Measurements from ENCODE around the gene PDE6B.

DNA sequence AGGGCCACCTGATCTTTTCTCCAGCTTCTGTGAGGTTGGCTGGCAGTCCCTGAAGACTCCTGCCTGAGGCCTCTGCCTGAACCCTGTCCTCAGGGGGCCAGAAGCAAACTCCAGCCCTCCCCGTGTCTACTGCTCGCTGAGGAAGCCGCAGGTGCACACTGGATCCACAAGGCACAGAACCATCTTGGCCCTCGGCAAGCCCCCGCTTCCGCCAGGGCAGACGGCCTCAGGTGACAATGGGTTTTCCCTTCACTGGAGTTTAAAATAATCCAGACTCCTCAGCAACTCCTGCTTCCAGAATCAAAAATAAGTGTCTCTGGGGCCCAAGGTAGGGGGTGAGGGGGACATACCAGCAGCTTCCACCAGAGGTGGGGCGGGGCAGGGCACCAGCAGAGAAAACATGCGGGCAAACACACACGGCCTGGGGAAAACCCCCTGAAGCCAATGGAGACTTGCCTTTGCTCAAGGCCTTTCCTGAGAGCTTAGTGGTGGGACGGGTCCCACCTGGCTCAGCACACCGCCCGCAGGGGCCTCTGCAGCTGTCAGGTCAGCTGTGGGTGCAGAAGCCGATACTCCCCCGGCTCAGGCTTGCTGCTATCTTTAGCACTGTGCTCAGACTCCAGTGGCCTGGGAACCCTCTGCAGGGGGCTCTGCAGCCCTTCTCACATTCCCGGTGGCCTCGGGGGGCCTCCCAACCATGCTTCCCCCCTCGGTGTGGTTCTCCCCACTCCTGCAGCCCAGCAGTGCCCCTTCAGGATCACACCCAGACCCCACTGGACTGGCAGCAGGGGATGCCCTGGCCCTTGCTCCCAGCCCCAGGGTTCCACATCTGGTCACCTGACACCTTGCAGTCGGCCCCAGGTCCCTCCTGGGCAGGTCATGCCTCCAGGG lies 50.9 kb downstream of the PDE6B start:
- TF ChIP-seq, protein P1, sequence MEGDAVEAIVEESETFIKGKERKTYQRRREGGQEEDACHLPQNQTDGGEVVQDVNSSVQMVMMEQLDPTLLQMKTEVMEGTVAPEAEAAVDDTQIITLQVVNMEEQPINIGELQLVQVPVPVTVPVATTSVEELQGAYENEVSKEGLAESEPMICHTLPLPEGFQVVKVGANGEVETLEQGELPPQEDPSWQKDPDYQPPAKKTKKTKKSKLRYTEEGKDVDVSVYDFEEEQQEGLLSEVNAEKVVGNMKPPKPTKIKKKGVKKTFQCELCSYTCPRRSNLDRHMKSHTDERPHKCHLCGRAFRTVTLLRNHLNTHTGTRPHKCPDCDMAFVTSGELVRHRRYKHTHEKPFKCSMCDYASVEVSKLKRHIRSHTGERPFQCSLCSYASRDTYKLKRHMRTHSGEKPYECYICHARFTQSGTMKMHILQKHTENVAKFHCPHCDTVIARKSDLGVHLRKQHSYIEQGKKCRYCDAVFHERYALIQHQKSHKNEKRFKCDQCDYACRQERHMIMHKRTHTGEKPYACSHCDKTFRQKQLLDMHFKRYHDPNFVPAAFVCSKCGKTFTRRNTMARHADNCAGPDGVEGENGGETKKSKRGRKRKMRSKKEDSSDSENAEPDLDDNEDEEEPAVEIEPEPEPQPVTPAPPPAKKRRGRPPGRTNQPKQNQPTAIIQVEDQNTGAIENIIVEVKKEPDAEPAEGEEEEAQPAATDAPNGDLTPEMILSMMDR (IDR thresholded peaks at IDR 0.05), result no peak
- no peak for TF ChIP-seq ZFX (IDR thresholded peaks at IDR 0.05; ENCODE audit: borderline replicate concordance)
